GM21737 (cell line): ENCODE data around the gene FAM3D.

ENCODE experiments used
- ATAC-seq: cut with Tn5 transposase; IDR thresholded peaks from one replicate; pipeline ENCODE4 v1.9.1; 2021; ENCODE audit warnings: mild to moderate bottlenecking, moderate library complexity; ENCODE audit not compliant: unreplicated experiment

The FAM3D gene

GRCh38 chr3:58629629-58630028 lies 36.9 kb downstream of the FAM3D start:
- ATAC-seq: no peak

GRCh38 chr3:58628823-58629562 lies 37.6 kb downstream of the FAM3D start:
- no peak for ATAC-seq

- ATAC-seq: no peak
Measured at GRCh38 chr3:58627941-58628340, 38.6 kb downstream of the FAM3D start.

GRCh38 chr3:58627570-58627885 lies 39.0 kb downstream of the FAM3D start:
- ATAC-seq: no peak

GRCh38 chr3:58626841-58627569 lies 39.6 kb downstream of the FAM3D start:
- no peak for ATAC-seq

- no peak for ATAC-seq
Measured at GRCh38 chr3:58625196-58625824, 41.3 kb downstream of the FAM3D start.

GRCh38 chr3:58624550-58624949 lies 42.0 kb downstream of the FAM3D start:
- ATAC-seq: no peak

GRCh38 chr3:58623961-58624360 lies 42.6 kb downstream of the FAM3D start:
- no peak for ATAC-seq

- ATAC-seq: no peak
Measured at GRCh38 chr3:58623478-58623877, 43.1 kb downstream of the FAM3D start.

- no peak for ATAC-seq
Measured at GRCh38 chr3:58622892-58623291, 43.7 kb downstream of the FAM3D start.

- no peak for ATAC-seq
Measured at GRCh38 chr3:58622436-58622835, 44.1 kb downstream of the FAM3D start.

- no peak for ATAC-seq
Measured at GRCh38 chr3:58621086-58621830, 45.3 kb downstream of the FAM3D start.

- no peak for ATAC-seq
Measured at GRCh38 chr3:58620421-58620820, 46.2 kb downstream of the FAM3D start.

- ATAC-seq: no peak
Measured at GRCh38 chr3:58617338-58617761, 49.2 kb downstream of the FAM3D start.

- ATAC-seq: no peak
Measured at GRCh38 chr3:58613236-58614132, 53.1 kb downstream of the FAM3D start.

- no peak for ATAC-seq
Measured at GRCh38 chr3:58612830-58613229, 53.7 kb downstream of the FAM3D start.

GRCh38 chr3:58609990-58610389 lies 56.6 kb downstream of the FAM3D start:
- ATAC-seq: no peak

GRCh38 chr3:58608648-58609047 lies 57.9 kb downstream of the FAM3D start:
- ATAC-seq: no peak

- no peak for ATAC-seq
Measured at GRCh38 chr3:58607816-58608215, 58.8 kb downstream of the FAM3D start.

GRCh38 chr3:58606693-58607092 lies 59.9 kb downstream of the FAM3D start:
- ATAC-seq: no peak
